ENCODE measurements around the gene FBXO41. TPM values are rescaled to one million over a fixed set of nuclear protein-coding genes. Genes with fewer than 3 reads are reported as not detected.

The FBXO41 gene
- total RNA-seq, 2 experiments from 2014 or later: 41.5 to 42.0 TPM

DNA sequence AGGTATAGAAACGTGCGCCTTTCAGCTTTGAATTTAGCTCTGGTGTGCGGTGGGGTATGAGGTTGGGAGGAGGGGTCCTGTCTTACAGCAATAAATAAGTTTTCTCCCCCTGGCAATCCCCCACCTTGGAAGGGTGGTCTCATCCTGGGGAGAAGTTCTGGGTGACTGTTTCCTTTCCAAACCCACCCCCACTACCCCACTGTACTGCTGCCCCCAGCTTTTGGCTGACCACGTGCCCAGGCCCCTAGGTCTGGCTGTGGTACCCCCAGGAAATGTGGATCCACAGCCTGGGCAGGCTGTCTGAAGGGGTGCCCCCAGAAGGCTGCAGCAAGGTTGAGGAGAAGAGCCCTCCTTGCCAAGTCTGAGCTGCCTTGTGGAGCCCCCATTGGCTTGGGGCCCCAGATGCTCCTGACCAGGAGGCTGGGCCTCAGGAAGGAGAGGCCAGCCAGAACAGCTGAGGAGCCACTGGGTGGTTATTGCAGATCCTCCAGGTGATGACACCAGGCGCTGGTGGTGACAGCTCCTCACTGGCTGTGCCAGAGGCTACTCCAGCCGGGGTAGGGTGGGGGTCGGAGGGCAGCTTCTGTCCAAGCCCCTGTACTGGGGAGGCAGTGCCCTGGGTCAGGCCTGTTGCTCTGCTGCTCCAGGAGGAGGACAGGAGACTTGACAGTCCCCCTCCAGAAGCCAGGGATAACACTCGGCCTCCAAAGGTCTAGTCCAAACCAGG, 25.9 kb downstream of the FBXO41 start:
- H3K36me3 Mint-ChIP-seq (ENCODE audit: low read depth): peaks cover 18% of the 10 kb centered on the region
- no peak overlapping the region for H3K4me3 Mint-ChIP-seq
- H3K9me3 Mint-ChIP-seq: no peaks in the 10 kb centered on the region
- no peak for TF ChIP-seq CTCF (IDR thresholded peaks at IDR 0.05)
- peaks cover 3% of the 10 kb centered on the region for H3K4me1 Mint-ChIP-seq (ENCODE audit: low read depth)
- no peaks in the 10 kb centered on the region for H3K27me3 Mint-ChIP-seq
- no peak for ATAC-seq
- no peak overlapping the region for H3K27ac Mint-ChIP-seq
- ChIA-PET CTCF (interaction anchor here (0.7 to 1.7 kb wide), 3 partner anchors 10 to 32 kb away, joined by 3 to 4 read pairs (median 3); no protein-coding TSS in a partner anchor), POLR2A (interaction anchor here (0.6 to 1.2 kb wide), 4 partner anchors 8 to 146 kb away, joined by 3 to 4 read pairs (median 4); partner anchors contain the start of gene RAB11FIP5)
- intact Hi-C loops (cut with micrococcal nuclease): no loop called here
- DNase-seq: no peak

DNA sequence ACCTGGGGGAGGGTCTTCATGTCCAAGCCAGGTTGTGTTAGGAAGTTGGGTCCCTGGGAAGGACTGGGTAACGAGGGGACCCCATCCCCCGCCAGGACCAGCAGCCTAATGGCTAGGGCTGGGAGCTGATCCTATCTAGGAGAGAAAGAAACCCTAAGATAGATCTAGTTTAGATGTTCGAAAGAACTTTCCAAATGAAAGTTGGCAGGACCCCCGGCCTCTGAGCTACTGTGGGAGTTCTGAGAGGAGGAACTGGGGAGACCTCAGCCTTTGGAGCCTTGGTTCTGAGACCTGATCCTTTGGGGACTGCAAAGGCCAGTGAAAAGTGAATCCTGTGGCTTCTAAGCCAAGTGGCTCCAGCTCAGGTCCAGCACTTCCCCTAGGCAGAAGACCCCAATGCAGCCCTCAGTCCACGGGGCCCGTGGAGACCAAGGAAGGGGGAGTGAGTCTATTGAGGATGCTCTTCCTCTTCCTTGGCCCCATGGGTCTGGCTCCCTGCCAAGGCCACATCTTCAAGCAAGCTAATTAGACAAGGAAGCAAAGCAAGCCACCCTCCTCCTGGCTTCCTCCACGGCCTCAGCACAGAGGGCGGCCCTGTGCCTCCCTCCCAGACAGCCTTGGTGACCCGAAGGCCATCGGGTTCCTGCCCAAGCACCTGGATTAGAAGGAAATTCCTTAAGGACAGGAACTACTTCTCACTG, 26.7 kb downstream of the FBXO41 start:
- H3K27ac Mint-ChIP-seq: peak overlapping the region; percentile 15
- H3K36me3 Mint-ChIP-seq (ENCODE audit: low read depth): peaks cover 25% of the 10 kb centered on the region
- CTCF ChIA-PET: interaction anchor here (0.7 to 1.7 kb wide), 3 partner anchors 10 to 33 kb away, joined by 3 to 4 read pairs (median 3); no protein-coding TSS in a partner anchor
- DNase-seq (peak; percentile 26), ATAC-seq (no peak)
- intact Hi-C loops (cut with micrococcal nuclease): no loop called here
- TF ChIP-seq CTCF (IDR thresholded peaks at IDR 0.05): no peak
- no peaks in the 10 kb centered on the region for H3K9me3 Mint-ChIP-seq
- H3K4me3 Mint-ChIP-seq: no peak overlapping the region
- H3K4me1 Mint-ChIP-seq (ENCODE audit: low read depth): peaks cover 3% of the 10 kb centered on the region
- POLR2A ChIA-PET: interaction anchor here (0.6 to 1.7 kb wide), 10 partner anchors 10 to 145 kb away, joined by 3 to 9 read pairs (median 4); partner anchors contain the start of genes EGR4 and RAB11FIP5
- H3K27me3 Mint-ChIP-seq: no peaks in the 10 kb centered on the region

DNA sequence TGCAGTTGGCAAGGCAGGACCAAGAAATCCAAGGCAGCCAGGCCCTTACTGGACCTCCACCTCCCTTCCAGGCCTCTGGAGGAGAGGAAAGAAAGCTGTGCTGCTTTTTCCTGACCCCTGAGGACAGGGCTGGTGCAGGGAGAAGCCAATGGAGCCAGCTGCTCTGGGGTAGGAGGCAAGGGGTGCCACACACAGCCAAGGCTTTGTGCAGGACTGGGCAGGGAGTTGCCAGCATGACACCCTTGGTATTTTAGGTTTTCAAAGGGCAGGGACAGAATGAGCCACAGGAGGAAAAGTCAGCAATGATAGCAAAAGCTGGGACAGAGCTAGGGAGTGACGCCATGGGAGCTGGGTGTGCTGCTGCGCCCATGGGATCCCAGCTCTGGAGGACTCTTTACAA, 27.3 kb downstream of the FBXO41 start:
- intact Hi-C loops (cut with micrococcal nuclease): no loop called here
- CTCF ChIA-PET: interaction anchor here (1.2 kb wide), 1 partner anchor 11 kb away, joined by 3 read pairs; no protein-coding TSS in a partner anchor
- peak overlapping the region; percentile 15 for H3K27ac Mint-ChIP-seq

GRCh38 chr2:73256618-73256922, 27.7 kb downstream of the FBXO41 start:
- intact Hi-C loops (cut with micrococcal nuclease): no loop called here
- ATAC-seq (no peak), DNase-seq (no peak)
- ChIA-PET POLR2A (interaction anchor here (0.8 to 7.9 kb wide), 7 partner anchors 9 to 37 kb away, joined by 3 to 97 read pairs (median 4); partner anchors contain the start of genes CCT7, EGR4 and PRADC1), CTCF (interaction anchor here (1.2 kb wide), 1 partner anchor 11 kb away, joined by 3 read pairs; no protein-coding TSS in a partner anchor)
- Mint-ChIP-seq H3K27me3 (no peaks in the 10 kb centered on the region), H3K9me3 (no peaks in the 10 kb centered on the region), H3K27ac (peak overlapping the region; percentile 15), H3K4me3 (no peak overlapping the region), H3K36me3 (ENCODE audit: low read depth) (peaks cover 23% of the 10 kb centered on the region), H3K4me1 (ENCODE audit: low read depth) (peaks cover 3% of the 10 kb centered on the region)
- no peak for TF ChIP-seq CTCF (IDR thresholded peaks at IDR 0.05)

More for the DNA sequence above, 27.3 kb downstream of the FBXO41 start:
- Mint-ChIP-seq H3K36me3 (ENCODE audit: low read depth) (peaks cover 24% of the 10 kb centered on the region), H3K4me1 (ENCODE audit: low read depth) (peaks cover 3% of the 10 kb centered on the region), H3K27me3 (no peaks in the 10 kb centered on the region), H3K4me3 (no peak overlapping the region), H3K9me3 (no peaks in the 10 kb centered on the region)
- ATAC-seq (no peak), DNase-seq (no peak)
- no peak for TF ChIP-seq CTCF (IDR thresholded peaks at IDR 0.05)
- POLR2A ChIA-PET: interaction anchor here (0.7 to 1.7 kb wide), 9 partner anchors 9 to 37 kb away, joined by 3 to 9 read pairs (median 4); partner anchors contain the start of gene EGR4

All from activated CD8-positive, alpha-beta T cell treated with anti-CD3 and anti-CD28 coated beads for 36 hours (primary cell).